HCT116 (cell line): ENCODE data around the gene OTOA.

ENCODE experiments used
- EZH2 ChIP-seq: fragments of 200-600 bp; sonication (generic); IDR thresholded peaks from 2 replicates; pipeline ENCODE4 v1.6.1; 2017; ENCODE audit warnings: antibody characterized with exemption, mixed run types
- JUND ChIP-seq: IDR thresholded peaks from 2 replicates; pipeline ENCODE4 v1.6.1; 2012
- MAX ChIP-seq: IDR thresholded peaks from 2 replicates; pipeline ENCODE4 v1.6.1; 2012
- POLR2A ChIP-seq: IDR thresholded peaks from 2 replicates; pipeline ENCODE4 v1.7.0; 2011; ENCODE audit warnings: borderline replicate concordance; ENCODE audit not compliant: insufficient read depth, insufficient read length; ENCODE audit errors: extremely low read depth
- ZFX ChIP-seq: fragments of 450-650 bp; IDR thresholded peaks from 2 replicates; pipeline ENCODE4 v1.6.1; 2017
- ZNF274 ChIP-seq: fragments of 200-500 bp; sonication (Bioruptor generic); IDR thresholded peaks from 2 replicates; pipeline ENCODE4 v1.6.1; 2014; ENCODE audit warnings: mild to moderate bottlenecking, low read depth, low read length, inconsistent platforms
- TF ChIP-seq, protein P1 (sequence below), 3 experiments: fragments of 200-600 bp in 1 of 3; sonication (generic) in 1 of 3; IDR thresholded peaks in 2 of 3; conservative IDR thresholded peaks in 1 of 3; 2 replicates each; pipeline ENCODE4 v1.5.1; 2012 to 2017; ENCODE audit warnings: low read depth in 2 of 3, low read length in 2 of 3, antibody characterized with exemption in 1 of 3, borderline replicate concordance in 1 of 3, control low read depth in 1 of 3, mild to moderate bottlenecking in 1 of 3, mixed read lengths in 1 of 3, mixed run types in 1 of 3, moderate library complexity in 1 of 3; ENCODE audit not compliant: insufficient read depth in 1 of 3

GRCh38 chr16:21628121-21628726, 35.5 kb upstream of the OTOA start:
- no peak for TF ChIP-seq JUND
- TF ChIP-seq, protein P1, sequence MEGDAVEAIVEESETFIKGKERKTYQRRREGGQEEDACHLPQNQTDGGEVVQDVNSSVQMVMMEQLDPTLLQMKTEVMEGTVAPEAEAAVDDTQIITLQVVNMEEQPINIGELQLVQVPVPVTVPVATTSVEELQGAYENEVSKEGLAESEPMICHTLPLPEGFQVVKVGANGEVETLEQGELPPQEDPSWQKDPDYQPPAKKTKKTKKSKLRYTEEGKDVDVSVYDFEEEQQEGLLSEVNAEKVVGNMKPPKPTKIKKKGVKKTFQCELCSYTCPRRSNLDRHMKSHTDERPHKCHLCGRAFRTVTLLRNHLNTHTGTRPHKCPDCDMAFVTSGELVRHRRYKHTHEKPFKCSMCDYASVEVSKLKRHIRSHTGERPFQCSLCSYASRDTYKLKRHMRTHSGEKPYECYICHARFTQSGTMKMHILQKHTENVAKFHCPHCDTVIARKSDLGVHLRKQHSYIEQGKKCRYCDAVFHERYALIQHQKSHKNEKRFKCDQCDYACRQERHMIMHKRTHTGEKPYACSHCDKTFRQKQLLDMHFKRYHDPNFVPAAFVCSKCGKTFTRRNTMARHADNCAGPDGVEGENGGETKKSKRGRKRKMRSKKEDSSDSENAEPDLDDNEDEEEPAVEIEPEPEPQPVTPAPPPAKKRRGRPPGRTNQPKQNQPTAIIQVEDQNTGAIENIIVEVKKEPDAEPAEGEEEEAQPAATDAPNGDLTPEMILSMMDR (IDR thresholded peaks at IDR 0.05 in 2 of 3, conservative IDR thresholded peaks at IDR 0.05 in 1 of 3; ENCODE audit: borderline replicate concordance in 1 of 3, insufficient read depth in 1 of 3, low read depth in 2 of 3, low read length in 2 of 3) = no peak
- no peak for TF ChIP-seq MAX
- no peak for TF ChIP-seq POLR2A
- TF ChIP-seq ZNF274 = no peak
- no peak for TF ChIP-seq ZFX
- no peak for TF ChIP-seq EZH2
